ENCODE data around the gene MAF.

The MAF gene

DNA sequence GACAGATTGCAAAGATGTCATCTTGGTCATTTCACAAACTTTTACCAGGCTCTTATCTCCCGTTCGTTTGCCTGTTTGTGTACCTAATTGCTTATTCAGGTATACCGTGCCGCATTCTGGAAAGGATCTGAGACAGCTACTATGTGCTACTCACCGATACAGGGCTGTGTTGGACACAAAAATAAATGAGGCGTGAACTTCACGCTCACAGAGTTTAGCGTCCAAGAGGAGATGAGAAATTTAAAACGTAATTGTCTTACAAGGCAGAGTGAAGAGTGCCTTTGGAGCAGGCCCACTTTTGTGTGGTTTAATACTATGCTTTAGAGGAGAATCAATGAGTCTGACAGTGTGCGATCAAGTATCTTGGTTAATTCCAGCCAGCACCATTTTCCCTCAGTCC lies 26.7 kb downstream of the MAF start:
- no peak overlapping the region for H3K9ac ChIP-seq (ENCODE audit: low read length)
- H3K27ac ChIP-seq (ENCODE audit: low read depth, low read length), result no peak overlapping the region
- H3K27me3 ChIP-seq (ENCODE audit: control insufficient read depth, insufficient read depth, low read length), result no peaks in the 10 kb centered on the region
- H3K36me3 ChIP-seq (ENCODE audit: control insufficient read depth, insufficient read depth, low read length), result no peaks in the 10 kb centered on the region
- H3K4me3 ChIP-seq (ENCODE audit: low read length), result no peak overlapping the region
- no peaks in the 10 kb centered on the region for H3K4me1 ChIP-seq (ENCODE audit: control insufficient read depth, insufficient read depth, low read length)

DNA sequence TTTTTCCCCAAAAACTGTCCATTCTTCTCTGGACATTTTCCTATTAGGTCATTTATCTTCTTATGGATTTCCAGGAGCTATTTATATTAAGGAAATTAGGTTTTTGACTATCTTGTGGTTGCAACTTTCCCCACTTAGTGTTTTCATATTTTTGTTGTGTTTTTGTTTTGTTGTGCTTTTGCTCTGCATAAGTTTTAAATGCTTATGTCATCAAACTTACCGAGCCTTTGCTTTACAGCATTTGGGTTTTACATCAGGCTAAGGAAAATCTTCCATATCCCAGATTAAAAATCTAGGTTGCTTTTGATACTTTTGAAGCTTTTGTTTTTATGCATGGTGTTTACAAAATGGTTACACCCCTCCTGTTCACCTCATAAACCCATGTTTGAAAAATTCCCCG lies 27.5 kb downstream of the MAF start:
- no peak overlapping the region for H3K9ac ChIP-seq (ENCODE audit: low read length)
- no peaks in the 10 kb centered on the region for H3K27me3 ChIP-seq (ENCODE audit: control insufficient read depth, insufficient read depth, low read length)
- no peak overlapping the region for H3K27ac ChIP-seq (ENCODE audit: low read depth, low read length)
- no peak overlapping the region for H3K4me3 ChIP-seq (ENCODE audit: low read length)
- no peaks in the 10 kb centered on the region for H3K36me3 ChIP-seq (ENCODE audit: control insufficient read depth, insufficient read depth, low read length)
- no peaks in the 10 kb centered on the region for H3K4me1 ChIP-seq (ENCODE audit: control insufficient read depth, insufficient read depth, low read length)

- Histone ChIP-seq H3K36me3 (ENCODE audit: control insufficient read depth, insufficient read depth, low read length) (no peaks in the 10 kb centered on the region), H3K9ac (ENCODE audit: low read length) (no peak overlapping the region), H3K4me3 (ENCODE audit: low read length) (no peak overlapping the region), H3K4me1 (ENCODE audit: control insufficient read depth, insufficient read depth, low read length) (no peaks in the 10 kb centered on the region), H3K27me3 (ENCODE audit: control insufficient read depth, insufficient read depth, low read length) (no peaks in the 10 kb centered on the region), H3K27ac (ENCODE audit: low read depth, low read length) (no peak overlapping the region)
Observed at GRCh38 chr16:79571903-79572535, 28.5 kb downstream of the MAF start.

DNA sequence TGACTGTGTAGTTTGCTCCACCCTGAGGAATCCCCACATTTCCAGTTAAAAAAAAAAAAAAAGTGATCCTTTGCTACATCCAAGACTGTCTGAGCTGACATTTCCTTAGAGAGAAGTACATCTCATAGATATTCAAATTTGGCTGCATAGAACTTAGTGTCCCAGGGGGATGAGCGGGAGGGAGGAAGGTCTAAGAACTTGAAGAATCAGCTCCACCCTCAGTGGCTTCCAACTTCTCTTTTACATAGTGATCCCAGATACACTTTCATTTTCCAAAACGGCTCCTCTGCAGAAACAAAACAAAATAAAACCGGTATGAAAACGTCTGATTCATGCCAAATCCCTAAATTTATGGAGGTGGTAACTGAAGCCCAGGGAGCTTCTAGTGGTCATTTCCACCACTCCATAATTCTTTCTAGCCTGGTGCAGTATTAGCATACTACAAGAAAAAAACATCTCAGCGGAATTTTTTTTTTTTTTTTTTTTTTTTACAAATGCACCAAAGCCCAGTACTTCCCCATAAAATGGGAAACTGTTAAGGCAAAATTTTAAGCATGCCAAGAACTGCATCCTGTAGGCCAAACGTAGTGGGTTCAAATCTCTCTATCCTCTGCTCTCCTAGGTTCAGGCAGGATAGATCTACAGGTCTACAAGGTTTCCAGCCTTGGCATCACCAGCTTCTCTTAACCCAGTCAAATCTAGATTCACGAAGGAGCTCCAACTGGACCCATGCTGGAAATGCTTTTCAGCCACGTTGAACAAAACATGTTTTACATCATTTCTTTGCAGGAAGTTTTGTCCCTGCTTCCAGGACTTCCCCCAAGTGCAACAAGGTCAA lies 29.3 kb downstream of the MAF start:
- H3K9ac ChIP-seq (ENCODE audit: low read length), result no peak overlapping the region
- H3K4me1 ChIP-seq (ENCODE audit: control insufficient read depth, insufficient read depth, low read length), result no peaks in the 10 kb centered on the region
- H3K4me3 ChIP-seq (ENCODE audit: low read length), result no peak overlapping the region
- no peaks in the 10 kb centered on the region for H3K27me3 ChIP-seq (ENCODE audit: control insufficient read depth, insufficient read depth, low read length)
- no peak overlapping the region for H3K27ac ChIP-seq (ENCODE audit: low read depth, low read length)
- no peaks in the 10 kb centered on the region for H3K36me3 ChIP-seq (ENCODE audit: control insufficient read depth, insufficient read depth, low read length)

- Histone ChIP-seq H3K27ac (ENCODE audit: low read depth, low read length) (no peak overlapping the region), H3K4me3 (ENCODE audit: low read length) (no peak overlapping the region), H3K4me1 (ENCODE audit: control insufficient read depth, insufficient read depth, low read length) (no peaks in the 10 kb centered on the region), H3K9ac (ENCODE audit: low read length) (no peak overlapping the region), H3K36me3 (ENCODE audit: control insufficient read depth, insufficient read depth, low read length) (no peaks in the 10 kb centered on the region), H3K27me3 (ENCODE audit: control insufficient read depth, insufficient read depth, low read length) (no peaks in the 10 kb centered on the region)
Observed at GRCh38 chr16:79564671-79565107, 35.8 kb downstream of the MAF start.

DNA sequence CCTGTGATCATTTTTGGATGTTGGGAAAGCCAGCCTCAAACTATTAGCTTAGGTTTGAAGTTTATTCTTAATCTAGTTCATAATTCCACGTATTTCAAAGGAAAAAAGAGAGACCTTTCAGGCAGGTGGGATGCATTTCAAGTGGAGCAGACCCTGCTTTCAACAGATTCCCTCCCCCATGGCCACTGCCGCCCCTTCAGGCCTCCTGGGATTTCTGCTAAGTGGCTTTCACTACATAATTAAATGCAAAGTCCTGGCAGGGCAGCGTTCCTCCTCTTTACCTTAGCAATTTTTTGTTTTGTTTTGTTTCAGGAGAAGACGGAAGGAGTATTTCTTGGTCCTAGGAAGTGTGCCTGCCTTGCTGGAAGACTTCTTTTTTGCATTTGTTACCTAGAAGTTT lies 36.6 kb downstream of the MAF start:
- Histone ChIP-seq H3K27ac (ENCODE audit: low read depth, low read length) (no peak overlapping the region), H3K27me3 (ENCODE audit: control insufficient read depth, insufficient read depth, low read length) (no peaks in the 10 kb centered on the region), H3K4me3 (ENCODE audit: low read length) (no peak overlapping the region)

GRCh38 chr16:79562166-79562823 lies 38.2 kb downstream of the MAF start:
- Histone ChIP-seq H3K4me1 (ENCODE audit: control insufficient read depth, insufficient read depth, low read length) (no peaks in the 10 kb centered on the region), H3K27ac (ENCODE audit: low read depth, low read length) (no peak overlapping the region), H3K4me3 (ENCODE audit: low read length) (no peak overlapping the region), H3K27me3 (ENCODE audit: control insufficient read depth, insufficient read depth, low read length) (no peaks in the 10 kb centered on the region), H3K9ac (ENCODE audit: low read length) (no peak overlapping the region), H3K36me3 (ENCODE audit: control insufficient read depth, insufficient read depth, low read length) (no peaks in the 10 kb centered on the region)

More for the DNA sequence above, 36.6 kb downstream of the MAF start:
- Histone ChIP-seq H3K4me1 (ENCODE audit: control insufficient read depth, insufficient read depth, low read length) (no peaks in the 10 kb centered on the region), H3K36me3 (ENCODE audit: control insufficient read depth, insufficient read depth, low read length) (no peaks in the 10 kb centered on the region), H3K9ac (ENCODE audit: low read length) (no peak overlapping the region)

GRCh38 chr16:79561729-79562128 lies 38.8 kb downstream of the MAF start:
- Histone ChIP-seq H3K27me3 (ENCODE audit: control insufficient read depth, insufficient read depth, low read length) (no peaks in the 10 kb centered on the region), H3K27ac (ENCODE audit: low read depth, low read length) (no peak overlapping the region), H3K36me3 (ENCODE audit: control insufficient read depth, insufficient read depth, low read length) (no peaks in the 10 kb centered on the region), H3K4me1 (ENCODE audit: control insufficient read depth, insufficient read depth, low read length) (no peaks in the 10 kb centered on the region), H3K9ac (ENCODE audit: low read length) (no peak overlapping the region), H3K4me3 (ENCODE audit: low read length) (no peak overlapping the region)

DNA sequence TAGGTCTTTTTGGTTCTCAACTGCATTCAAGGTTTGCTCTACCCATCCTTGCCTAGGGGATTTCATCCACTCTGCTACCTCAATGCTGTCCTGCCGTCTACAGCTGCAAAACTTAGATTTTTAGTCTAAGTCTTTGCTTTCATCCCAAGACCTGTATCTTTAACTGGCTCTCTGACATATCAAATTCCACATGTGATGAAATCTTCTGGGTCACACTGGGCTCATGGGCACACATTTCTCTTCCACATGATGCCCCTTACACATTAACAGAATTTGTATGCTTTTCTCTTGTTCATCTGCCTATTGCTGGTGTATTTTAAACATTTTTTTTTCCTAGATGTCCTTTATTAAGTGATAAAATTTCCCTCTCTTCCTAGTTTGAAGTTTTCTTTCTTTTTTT lies 39.6 kb downstream of the MAF start:
- Histone ChIP-seq H3K9ac (ENCODE audit: low read length) (no peak overlapping the region), H3K36me3 (ENCODE audit: control insufficient read depth, insufficient read depth, low read length) (no peaks in the 10 kb centered on the region), H3K4me1 (ENCODE audit: control insufficient read depth, insufficient read depth, low read length) (no peaks in the 10 kb centered on the region), H3K27ac (ENCODE audit: low read depth, low read length) (no peak overlapping the region), H3K4me3 (ENCODE audit: low read length) (no peak overlapping the region), H3K27me3 (ENCODE audit: control insufficient read depth, insufficient read depth, low read length) (no peaks in the 10 kb centered on the region)

DNA sequence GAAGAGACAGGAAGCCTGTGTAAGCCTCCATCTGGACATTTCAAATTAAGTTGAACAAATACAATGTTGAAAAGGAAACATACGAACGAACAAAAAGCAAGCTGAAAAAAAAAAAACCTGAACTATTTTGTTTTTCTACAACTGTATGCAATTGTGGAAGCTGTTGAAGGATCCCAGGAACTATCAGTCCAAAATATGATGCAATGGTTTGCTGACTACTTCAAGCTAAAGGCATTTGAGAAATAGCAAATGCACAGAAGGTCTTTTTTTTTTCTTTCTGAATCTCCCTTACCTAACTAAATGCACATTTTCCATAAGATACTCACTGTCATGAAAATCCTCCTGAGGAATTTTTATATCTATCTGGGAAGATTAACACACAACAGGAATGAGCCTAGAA lies 40.2 kb downstream of the MAF start:
- no peaks in the 10 kb centered on the region for H3K27me3 ChIP-seq (ENCODE audit: control insufficient read depth, insufficient read depth, low read length)
- no peak overlapping the region for H3K9ac ChIP-seq (ENCODE audit: low read length)
- H3K36me3 ChIP-seq (ENCODE audit: control insufficient read depth, insufficient read depth, low read length), result no peaks in the 10 kb centered on the region
- no peaks in the 10 kb centered on the region for H3K4me1 ChIP-seq (ENCODE audit: control insufficient read depth, insufficient read depth, low read length)
- no peak overlapping the region for H3K4me3 ChIP-seq (ENCODE audit: low read length)
- no peak overlapping the region for H3K27ac ChIP-seq (ENCODE audit: low read depth, low read length)

DNA sequence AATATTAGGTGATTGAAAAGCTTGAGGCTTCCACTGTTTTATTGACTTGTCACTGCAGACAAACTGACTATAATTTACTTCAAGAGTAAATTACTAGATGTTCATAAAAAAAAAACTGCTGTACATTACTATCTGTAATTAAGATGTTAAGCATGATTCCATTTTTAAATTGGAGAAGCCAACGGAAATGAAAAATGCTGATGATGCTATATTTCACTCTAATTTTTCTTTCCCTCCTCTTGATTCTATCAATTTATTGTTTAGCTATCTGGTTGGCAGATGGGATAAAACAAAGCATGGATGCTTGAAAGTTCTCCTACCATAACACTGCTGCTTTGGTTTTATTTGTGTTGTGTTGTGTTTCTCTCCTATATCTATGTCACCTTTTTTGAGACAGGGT lies 41.0 kb downstream of the MAF start:
- no peaks in the 10 kb centered on the region for H3K4me1 ChIP-seq (ENCODE audit: control insufficient read depth, insufficient read depth, low read length)
- H3K36me3 ChIP-seq (ENCODE audit: control insufficient read depth, insufficient read depth, low read length), result no peaks in the 10 kb centered on the region
- H3K4me3 ChIP-seq (ENCODE audit: low read length), result no peak overlapping the region
- H3K27ac ChIP-seq (ENCODE audit: low read depth, low read length), result no peak overlapping the region
- no peaks in the 10 kb centered on the region for H3K27me3 ChIP-seq (ENCODE audit: control insufficient read depth, insufficient read depth, low read length)
- no peak overlapping the region for H3K9ac ChIP-seq (ENCODE audit: low read length)

DNA sequence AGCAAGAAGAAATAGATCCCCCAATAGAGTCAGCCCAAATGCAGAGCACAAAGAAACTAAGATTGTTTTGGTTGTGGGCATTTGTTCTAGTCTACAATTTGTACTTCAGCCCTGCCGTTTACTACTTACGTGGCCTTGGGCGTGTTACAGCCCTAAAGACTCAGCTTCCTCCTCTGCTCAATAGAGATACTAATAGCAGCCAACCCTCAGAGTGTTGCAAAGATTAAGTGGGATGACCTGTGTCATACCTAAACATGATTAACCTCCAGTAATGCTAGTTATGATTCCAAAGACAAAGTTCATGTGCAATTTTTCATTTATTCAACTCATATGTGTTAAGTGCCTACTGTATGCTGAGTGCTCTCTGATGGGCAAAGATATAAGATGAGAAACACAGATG lies 43.1 kb downstream of the MAF start:
- Histone ChIP-seq H3K27ac (ENCODE audit: low read depth, low read length) (no peak overlapping the region), H3K36me3 (ENCODE audit: control insufficient read depth, insufficient read depth, low read length) (no peaks in the 10 kb centered on the region), H3K9ac (ENCODE audit: low read length) (no peak overlapping the region), H3K27me3 (ENCODE audit: control insufficient read depth, insufficient read depth, low read length) (no peaks in the 10 kb centered on the region), H3K4me1 (ENCODE audit: control insufficient read depth, insufficient read depth, low read length) (no peaks in the 10 kb centered on the region), H3K4me3 (ENCODE audit: low read length) (no peak overlapping the region)
